ENCODE measurements around the gene ACTC1.

The ACTC1 gene

DNA sequence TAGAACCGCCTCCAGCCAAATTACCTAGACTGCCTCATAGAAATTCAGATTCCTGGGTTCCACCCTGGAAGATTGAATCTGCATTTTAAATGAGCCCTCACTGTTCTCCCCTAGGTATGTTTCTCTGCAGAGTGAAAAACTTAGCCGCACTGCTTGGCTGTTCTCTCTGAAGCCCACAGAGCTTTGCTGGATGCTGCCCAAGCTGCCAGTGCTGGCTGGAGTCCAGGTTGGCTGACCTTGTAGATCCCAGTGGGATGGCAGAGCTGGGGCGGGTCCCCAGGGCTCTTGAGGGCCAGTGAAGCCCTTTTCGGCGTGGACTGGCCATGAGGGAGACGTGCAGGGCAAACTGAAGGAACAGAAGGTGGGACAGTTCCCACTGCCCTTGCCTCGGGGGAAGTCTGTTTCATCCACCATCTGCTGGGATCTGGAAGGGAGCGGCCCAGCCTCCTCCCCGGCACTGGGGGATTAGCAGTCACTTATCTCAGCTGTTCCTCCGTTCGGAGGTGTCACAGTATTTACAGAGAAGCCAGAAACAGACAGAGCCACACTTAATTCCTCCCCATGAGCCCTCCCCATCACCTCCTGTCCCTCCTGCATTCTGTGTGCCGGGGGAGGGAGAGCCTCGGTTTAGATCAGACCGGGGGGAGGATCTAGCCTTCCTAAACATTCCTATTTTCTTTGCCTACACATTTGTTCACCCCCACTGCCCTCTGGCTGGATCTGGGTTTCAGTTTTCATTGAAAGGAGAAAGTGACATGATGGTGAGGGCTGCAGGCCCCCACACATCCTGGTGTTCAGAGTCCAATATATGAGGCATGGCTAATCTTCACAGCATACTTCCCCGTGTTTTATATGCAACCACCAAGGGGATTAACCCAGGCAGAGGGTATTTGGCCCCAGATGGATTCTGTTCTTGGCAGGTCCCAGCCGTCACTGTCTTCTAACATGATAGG is 4.1 kb upstream of the ACTC1 start:
- peak; percentile 39 for DNase-seq

DNA sequence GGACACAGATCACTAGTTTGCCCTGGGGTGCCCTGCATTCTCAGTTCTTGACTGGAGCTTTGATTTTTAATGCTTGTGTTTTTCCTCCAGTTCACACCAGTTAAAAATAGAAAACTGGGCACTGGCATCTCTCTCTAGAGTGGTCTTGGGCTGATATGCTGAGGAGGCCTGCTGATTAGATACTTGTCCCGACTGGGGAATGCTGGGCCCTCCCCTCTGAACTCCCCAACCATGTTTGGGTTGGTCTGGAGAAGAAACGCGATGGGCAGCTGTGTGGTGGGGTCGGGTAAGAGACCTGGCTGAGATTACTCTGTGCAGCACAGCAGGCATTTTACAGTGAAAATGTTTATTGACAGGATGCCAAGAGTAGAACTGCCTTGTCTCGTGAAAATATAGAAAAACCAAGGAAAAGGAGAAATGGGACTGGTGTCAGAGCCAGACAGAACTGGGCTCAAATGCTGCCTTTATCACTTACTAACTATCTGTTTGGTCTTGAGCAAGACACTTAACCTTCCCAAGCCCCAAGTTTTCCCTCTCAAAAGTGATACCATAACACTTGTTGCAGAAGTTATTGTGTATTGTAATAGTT is 1.6 kb upstream of the ACTC1 start:
- DNase-seq: no peak

DNA sequence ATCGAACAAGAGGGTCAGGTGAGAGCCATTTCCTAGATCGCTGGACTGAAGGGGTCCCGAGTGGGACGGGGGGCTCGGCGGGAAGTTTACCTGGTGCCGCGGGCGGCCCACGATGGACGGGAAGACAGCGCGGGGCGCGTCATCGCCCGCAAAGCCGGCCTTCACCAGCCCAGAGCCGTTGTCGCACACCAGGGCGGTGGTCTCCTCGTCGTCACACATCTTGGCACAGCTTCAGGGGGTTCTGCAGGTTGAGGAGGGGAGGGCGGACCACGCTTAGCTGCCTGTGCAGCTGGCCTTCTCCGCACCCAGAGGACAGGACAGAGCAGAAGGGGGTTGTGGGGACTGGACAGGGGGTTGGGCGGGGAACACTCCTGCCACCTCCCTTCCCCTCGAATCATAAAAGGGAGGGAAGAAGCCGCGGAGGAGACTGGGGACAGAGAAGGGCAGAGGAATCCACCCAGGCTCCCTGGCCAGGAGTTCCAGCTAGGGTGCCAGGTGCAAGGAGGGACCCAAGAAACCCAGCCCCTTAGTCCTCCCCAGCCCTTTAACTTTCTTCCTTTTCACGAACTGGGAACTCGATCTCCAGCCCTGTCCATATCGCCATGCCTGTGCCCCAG is 651 bp downstream of the ACTC1 start:
- DNase-seq: no peak

DNA sequence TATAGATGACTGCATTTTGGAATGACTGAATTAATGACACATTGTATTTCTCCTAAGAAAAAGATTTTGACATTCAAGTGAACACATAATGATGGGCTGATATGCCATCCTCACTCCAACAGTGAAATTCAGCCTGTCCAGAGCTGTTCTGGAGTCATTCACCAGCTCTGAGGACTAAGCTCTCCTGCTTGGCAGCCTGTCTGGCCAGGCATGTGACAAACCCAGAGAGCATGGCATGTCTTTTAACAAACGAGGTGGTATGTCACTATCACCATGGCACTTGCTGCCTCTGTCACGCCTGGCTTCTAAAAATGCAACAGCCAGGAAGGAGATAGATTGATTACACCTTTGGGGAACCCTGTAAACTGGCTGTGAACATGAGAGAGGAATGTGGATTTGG is 1.4 kb downstream of the ACTC1 start:
- no peak for DNase-seq

DNA sequence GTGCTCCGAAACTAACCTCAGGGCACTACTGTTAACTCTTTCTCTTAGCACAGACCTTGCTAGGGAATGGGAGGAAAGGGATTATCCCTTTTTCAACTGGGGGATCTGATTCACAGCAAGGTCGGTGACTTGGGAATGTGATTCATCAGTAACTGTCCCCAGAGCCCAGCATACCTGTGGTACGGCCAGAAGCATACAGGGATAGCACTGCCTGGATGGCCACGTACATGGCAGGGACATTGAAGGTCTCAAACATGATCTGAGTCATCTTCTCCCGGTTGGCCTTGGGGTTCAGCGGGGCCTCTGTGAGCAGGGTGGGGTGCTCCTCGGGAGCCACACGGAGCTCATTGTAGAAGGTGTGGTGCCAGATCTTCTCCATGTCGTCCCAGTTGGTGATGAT is 2.3 kb downstream of the ACTC1 start:
- DNase-seq: no peak

DNA sequence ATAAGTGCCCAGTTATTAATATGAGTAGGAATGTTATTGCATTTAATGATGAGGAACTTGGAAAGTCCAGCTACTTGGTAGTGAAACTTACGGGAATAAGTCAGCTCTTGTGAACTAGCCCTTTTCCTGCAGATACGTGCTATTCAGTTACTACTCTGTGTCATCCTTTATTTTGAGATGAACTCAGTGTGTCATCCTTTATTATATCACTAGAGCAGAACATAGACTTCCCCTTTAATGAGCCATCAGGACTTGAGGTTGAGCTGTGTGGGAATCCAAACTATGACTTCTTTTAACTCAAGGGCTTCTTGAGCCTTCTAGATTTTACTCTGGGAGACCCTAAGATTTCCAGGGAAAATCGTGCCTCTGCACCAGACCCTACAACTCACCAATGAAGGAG is 3.6 kb downstream of the ACTC1 start:
- DNase-seq: no peak

DNA sequence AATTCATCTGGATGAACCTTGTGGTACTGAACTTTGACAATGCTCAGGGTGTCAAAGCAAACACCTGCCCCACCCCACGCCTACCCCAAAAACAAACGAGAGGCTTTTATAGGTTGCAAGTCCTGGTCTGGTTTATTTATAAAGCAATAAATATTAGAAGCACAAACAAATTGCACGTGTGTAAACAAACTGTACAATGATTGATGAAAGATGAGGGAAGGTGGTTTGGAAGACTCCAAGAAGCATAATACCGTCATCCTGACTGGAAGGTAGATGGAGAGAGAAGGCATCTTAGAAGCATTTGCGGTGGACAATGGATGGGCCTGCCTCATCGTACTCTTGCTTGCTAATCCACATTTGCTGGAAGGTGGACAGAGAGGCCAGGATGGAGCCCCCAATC is 5.2 kb downstream of the ACTC1 start:
- no peak for DNase-seq

DNA sequence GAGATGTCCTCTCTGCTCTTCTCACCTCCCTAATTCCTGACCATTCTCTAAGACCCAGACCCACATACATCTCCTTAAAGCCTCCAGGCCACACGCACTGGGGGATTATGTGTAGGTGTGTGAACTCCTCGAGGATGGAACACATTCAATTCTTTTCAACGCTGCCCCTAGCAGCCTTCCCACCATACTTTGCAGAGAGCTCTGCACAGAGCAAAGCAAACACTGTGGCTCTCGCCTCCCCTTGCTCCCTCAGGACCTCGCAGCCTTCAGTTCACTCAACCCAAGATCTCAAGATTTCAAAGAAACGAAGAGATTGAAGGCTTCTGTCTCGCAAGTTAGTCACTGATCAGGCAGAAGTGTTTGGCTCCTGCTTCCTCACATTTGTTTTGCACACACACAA is 6.0 kb downstream of the ACTC1 start:
- DNase-seq: no peak

DNA sequence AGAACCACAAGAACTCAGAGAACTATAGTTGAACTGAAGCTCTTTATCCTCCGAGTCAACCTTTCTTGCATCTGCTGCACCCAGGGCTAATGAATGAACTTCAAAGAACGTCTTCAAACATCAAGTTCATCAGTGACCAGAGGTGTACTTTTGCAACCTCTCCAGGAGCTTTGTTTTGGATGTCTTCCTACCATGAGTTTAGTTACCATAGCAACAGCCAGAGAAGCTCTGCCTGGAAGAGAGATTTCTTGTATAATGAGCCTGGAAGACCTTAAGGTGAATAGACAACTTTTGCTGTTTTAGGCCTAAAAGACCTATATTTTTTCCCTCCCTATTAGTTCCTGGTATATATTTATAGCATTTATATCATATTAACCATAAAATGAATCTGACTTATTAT is 9.1 kb downstream of the ACTC1 start:
- no peak for DNase-seq

DNA sequence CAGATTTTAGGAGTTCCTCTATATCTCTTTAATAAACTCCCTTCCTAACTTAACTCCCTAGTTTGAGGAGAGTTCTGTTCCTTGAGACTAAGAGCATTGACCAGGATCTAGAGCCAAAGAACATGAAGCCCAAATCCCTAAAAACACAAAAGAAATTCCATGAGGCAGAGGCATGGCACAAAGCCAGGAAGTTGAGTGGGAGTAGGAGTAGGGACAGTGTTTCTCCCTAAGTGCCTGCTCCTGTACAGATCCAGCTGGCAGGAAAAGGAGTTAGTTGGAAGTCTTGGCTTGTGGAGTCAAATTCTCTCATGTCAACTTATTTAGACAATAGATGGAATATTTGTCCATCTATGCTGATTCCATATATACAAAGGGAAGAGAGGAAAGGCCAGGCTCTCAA is 11.4 kb downstream of the ACTC1 start:
- no peak for DNase-seq

DNA sequence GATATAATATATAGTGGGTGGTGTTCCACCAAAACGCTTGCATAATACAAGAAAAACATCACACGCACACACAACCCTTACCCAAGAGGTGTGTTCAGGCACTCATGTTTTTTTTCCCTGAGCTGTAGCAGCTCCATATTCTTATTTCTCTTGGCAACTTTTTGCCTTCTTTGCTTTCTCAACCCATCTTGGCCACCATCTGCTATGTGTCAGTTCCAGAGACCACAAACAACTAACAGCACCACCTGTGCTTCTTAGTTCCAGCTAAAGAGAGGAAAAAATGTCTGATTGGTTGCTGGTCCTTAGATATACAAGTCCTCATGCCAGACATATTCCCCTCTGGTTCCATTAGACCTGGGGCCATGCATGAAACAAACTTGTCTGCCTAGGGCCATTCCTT is 11.9 kb downstream of the ACTC1 start:
- DNase-seq: no peak

DNA sequence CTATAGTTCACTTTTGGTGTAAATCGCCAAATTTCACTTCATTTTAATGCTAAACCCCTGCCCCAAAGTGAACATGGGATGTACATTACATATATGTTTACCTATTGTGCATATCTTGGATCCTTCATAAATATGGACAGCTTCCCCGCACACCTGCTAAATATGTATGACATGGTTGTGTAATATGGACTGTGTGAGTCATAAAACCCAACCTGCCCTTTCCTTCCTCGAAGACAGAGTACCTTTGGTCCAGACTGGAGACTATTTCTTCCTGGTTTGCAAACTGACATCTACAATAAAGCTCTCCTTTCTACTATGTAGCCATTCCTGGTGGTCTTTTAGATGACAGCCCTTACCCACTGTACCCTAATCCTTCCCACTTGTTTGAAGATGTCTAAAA is 12.4 kb downstream of the ACTC1 start:
- no peak for DNase-seq

DNA sequence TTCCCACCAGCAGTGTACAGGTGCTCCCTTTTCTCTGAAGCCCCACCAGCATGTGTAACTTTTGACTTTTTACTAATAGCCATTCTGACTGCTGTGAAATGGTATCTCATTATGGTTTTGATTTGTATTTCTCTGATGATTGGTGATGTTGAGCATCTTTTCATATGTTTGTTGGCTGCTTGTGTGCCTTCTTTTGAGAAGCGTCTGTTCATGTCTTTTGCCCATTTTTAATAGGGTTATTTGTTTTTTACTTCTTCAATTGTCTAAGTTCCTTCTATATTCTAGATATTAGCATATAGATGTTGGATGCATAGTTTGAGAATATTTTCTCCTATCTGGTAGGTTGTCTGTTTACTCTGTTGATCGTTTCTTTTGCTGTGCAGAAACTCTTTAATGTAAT is 14.6 kb downstream of the ACTC1 start:
- DNase-seq: no peak

DNA sequence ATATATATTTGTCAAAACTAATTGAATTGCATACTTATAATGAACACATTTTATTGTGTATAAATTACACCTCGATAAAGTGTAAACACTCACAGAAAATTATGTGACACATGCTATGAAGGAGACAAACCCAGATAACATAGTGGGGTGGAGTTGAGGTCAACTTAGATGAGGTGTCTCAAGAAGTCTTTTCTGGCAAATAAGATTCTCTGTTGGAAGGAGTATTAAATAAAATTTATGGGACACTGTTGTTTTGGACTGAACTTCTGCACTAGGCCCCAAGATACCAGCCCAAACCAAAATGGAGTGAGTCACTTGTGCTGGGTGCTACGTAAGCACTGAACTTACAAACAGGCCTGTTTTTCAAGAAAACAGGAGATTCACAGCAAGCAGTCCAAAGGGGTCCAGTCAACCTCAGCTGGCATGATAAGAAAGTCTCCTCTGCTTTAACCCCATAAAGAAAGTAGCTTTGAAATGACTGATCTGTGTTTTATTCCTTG is 18.7 kb downstream of the ACTC1 start:
- no peak for DNase-seq

DNA sequence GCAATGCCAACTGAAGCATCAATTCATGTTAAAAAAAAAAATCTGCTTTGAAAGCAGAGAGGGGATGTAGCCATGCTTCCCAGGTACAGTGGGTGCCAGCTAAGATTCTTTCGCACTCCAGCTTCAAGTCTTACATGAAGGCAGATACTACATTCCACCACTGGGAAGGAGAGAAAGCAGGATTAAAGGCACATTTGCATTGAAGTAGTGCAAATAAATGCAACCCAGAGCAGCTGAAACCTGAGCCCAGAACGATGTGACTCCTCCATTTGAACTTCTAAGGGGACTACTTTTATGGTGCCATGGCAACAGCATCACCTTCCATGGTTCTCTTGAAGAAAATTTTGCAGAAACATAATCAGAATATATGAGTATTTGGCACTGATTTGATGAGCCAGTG is 21.4 kb downstream of the ACTC1 start:
- DNase-seq: no peak

DNA sequence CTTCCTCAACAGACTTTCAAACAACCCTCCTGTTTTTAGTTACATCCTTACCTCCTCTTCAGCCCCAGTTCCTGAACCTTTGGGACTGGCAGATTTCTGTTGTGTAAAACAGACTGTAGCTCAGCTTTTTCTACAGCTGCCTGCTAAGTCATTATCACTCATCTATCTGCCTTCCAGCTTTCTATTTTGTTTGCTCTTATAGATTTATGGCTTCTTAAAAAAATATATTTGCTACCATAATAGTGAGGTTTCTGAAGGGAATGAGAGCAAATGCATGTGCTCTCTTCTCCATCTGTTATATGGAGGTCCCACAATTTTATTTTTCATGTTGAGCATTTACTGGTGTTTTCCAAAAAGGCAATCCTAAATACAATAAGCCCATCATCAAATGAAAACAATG is 22.3 kb downstream of the ACTC1 start:
- DNase-seq: no peak

DNA sequence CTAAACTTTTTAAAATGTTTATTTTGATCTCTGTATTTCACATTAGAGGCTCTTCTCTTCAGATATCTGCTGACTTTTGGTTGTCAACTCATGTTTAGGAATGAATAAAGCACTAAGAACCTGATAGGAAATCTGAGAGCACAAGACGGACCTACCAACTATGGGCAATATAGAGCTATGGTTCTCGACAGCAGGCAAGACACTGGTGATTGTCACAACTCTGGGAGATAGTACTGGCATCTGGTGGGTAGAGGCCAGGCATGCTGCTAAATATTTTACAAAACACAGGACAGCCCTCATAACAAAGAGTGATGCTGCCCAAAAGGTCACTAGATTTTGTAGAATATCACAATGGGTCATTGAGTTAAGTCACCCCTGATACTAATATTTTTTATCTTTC is 23.0 kb downstream of the ACTC1 start:
- no peak for DNase-seq

DNA sequence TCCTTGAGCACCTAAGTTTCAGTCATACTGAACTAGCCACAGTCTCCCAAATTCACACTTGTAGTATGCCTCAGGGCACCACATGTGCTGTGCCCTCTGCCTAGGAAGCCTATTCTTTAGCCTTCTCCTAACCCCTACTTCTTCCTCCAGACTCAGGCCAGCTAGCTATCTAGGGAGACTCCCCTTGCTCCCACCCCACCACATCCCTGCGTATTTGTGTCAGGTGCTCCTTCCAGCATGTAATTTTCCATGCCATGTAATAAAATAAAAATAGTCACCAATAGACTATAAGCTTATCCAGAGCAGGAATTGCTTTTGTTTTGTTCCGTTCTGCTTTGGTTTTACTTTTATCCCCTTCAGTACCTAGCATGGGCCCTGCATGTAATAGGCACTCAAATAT is 25.6 kb downstream of the ACTC1 start:
- no peak for DNase-seq

DNA sequence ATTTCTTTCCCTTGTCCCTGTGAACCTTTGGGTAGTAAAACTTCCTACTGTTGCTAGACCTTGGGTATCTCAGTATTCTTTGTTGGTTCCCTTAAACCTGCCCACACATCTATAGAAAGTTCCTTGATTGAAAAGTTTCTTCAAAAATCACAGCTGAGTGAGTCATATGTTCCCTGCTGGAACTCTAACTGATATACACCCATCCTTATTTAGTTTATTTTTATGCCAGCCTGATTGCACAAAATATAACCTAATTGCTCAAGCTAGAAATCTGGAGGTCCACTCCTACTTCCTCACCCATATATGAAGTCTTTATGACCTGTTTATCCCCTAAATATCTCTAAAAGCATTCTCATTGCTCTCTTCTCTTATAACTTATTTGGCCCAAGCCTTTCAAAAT is 26.8 kb downstream of the ACTC1 start:
- no peak for DNase-seq

DNA sequence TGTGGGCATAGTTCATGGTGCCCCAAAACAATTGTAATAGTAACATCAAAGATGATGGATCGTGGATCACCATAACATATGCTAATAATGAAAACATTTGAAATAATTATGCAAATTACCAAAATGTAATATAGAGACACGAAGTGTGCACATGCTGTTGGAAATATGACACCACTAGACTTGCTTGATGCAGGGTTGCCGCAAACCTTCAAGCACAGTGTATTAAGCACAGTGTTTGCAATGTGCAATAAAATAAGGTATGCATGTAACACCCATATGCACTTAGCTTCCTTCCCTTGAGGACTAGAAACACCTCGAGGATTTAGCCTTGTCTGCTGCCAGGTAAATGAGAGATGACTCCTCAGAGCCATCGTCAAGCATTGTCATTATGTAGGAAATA is 29.6 kb downstream of the ACTC1 start:
- DNase-seq: no peak

DNA sequence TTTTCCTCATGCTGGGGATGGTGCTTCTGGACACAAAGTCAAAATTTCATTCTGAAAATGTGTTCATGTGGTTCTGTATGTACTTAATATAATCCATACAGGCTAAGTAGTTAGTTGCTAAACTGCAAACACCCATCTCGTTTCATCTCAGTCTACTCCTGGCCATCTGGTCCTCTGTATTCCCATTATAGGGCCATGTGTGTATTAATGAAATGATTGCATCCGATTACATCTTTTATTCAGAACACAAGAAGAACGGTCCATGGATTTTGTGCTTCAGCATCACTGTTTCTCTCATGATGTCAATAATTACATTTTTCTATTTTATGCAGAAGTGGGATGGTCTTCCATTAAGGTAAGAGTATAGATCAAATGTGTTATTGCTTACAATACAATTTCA is 34.4 kb downstream of the ACTC1 start:
- DNase-seq: no peak

DNA sequence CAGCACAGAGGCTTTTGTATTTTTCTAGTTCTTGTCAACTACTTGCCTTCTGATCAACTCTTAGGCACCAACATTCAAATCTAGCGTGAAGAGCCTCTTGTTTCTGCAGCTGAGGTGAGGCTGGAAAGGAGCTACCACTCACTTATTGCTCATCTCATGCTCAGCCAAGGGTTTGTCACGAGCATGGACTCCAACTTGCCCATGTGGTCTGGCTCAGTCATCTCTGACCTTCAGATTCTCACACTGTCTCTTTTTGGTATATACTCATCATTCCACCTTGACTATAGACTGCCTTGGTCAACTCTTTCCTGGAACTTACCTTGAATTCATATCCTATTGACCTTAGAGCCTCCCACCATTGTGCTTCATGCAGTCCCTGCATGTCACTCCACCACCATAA is 35.4 kb downstream of the ACTC1 start:
- DNase-seq: no peak

DNA sequence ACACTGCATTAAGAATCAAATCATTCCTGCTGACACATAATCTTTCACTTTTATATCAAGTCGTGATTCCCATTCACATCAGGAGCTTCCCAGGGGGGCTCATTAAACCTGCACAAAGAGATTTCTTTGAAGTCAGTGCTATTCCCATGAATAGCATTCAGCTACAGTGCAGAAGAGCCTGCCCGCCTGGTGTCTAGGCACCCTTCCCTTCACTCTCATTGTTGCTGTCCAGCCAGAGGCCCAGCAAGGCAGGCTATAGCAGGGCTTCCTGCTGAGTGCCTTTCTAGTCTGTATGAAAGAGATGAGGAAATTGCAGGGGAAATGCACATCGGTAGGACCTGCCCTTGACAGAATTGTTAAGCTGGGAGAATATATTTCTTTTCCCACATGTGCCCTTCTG is 36.0 kb downstream of the ACTC1 start:
- DNase-seq: no peak

DNA sequence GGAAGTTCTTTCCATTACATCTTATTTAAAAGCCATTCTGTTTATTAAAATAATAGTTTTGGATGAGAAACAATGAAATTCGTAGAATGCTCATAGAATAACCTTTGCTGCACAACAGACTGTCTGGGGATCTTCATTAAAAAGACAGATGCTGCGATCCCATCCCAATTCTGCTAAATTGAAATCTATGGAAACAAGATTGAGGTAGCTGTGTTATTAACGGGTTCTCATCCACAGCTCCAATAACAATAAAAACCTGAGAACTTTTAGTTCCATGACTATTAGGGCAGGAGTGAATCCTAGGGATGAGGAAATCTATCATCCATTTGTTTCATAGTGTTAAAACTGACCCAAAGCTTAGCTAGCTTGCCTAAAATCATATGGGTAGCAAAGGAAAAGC is 38.1 kb downstream of the ACTC1 start:
- DNase-seq: no peak

All from EL (cell line).